BJ (cell line): ENCODE data around the gene MEF2D. TPM values are rescaled to one million over a fixed set of nuclear protein-coding genes. Genes with fewer than 3 reads are reported as not detected.
A peak's percentile ranks its signal among the peaks of the same experiment; 100 is the strongest.

Experiments used
- CTCF ChIA-PET: fragments of 350-600 bp; formaldehyde crosslinking; extraction: SDS; loops from one replicate; lab custom pipeline; 2021; ENCODE audit warnings: antibody characterized with exemption, inconsistent platforms; lab: Yijun Ruan, JAX
- POLR2A ChIA-PET: fragments of 300-600 bp; sonication (Branson Sonifier 250); formaldehyde crosslinking; extraction: SDS; loops from one replicate; lab custom pipeline; 2021; ENCODE audit warnings: antibody characterized with exemption; lab: Charles Lee
- DNase-seq: peaks from one replicate; pipeline ENCODE4 v3.0.0-alpha.2; 2011; ENCODE audit warnings: low read depth
- H3K27me3 ChIP-seq: 2 replicates; pipeline ENCODE4 v1.6.0; 2011; ENCODE audit warnings: low read length; ENCODE audit not compliant: control insufficient read depth, insufficient read depth
- H3K36me3 ChIP-seq: 2 replicates; pipeline ENCODE4 v1.5.1; 2011; ENCODE audit warnings: low read length; ENCODE audit not compliant: control insufficient read depth, insufficient read depth
- H3K4me3 ChIP-seq: 2 replicates; pipeline ENCODE4 v1.5.1; 2011; ENCODE audit warnings: low read depth, mild to moderate bottlenecking, control low read depth, low read length
- polyA plus RNA-seq: library from polyadenylated mRNA; depleted of rRNA; stranded (reverse); fragments of >200 nt; gene quantifications from 2 replicates; pipeline ENCODE4 v1.2.3, GENCODE V29; 2011
- TF ChIP-seq, protein P1 (sequence below): IDR thresholded peaks from 2 replicates; pipeline ENCODE4 v1.5.1; 2011; ENCODE audit warnings: low read depth, mild to moderate bottlenecking, control low read depth, inconsistent platforms, low read length, moderate library complexity; ENCODE audit not compliant: insufficient read depth

Gene MEF2D
- polyA plus RNA-seq, 1 experiment: 15.1 TPM

- TF ChIP-seq, protein P1, sequence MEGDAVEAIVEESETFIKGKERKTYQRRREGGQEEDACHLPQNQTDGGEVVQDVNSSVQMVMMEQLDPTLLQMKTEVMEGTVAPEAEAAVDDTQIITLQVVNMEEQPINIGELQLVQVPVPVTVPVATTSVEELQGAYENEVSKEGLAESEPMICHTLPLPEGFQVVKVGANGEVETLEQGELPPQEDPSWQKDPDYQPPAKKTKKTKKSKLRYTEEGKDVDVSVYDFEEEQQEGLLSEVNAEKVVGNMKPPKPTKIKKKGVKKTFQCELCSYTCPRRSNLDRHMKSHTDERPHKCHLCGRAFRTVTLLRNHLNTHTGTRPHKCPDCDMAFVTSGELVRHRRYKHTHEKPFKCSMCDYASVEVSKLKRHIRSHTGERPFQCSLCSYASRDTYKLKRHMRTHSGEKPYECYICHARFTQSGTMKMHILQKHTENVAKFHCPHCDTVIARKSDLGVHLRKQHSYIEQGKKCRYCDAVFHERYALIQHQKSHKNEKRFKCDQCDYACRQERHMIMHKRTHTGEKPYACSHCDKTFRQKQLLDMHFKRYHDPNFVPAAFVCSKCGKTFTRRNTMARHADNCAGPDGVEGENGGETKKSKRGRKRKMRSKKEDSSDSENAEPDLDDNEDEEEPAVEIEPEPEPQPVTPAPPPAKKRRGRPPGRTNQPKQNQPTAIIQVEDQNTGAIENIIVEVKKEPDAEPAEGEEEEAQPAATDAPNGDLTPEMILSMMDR: no peak
- Histone ChIP-seq H3K36me3 (no peaks in the 10 kb centered on the region), H3K27me3 (peaks cover 74% of the 10 kb centered on the region), H3K4me3 (no peak overlapping the region)
- ChIA-PET POLR2A (interaction anchor here (0.6 kb wide), 1 partner anchor 25 kb away, joined by 5 read pairs; no protein-coding TSS in a partner anchor), CTCF (interaction anchor here (0.7 to 2.1 kb wide), 3 partner anchors 12 to 36 kb away, joined by 4 to 12 read pairs (median 6); no protein-coding TSS in a partner anchor)
- no peak for DNase-seq
These were observed 78.5 kb downstream of the MEF2D start for GRCh38 chr1:156421939-156422601.

- peaks cover 69% of the 10 kb centered on the region for H3K27me3 ChIP-seq
- ChIA-PET POLR2A (interaction anchor here (0.6 kb wide), 1 partner anchor 24 kb away, joined by 5 read pairs; no protein-coding TSS in a partner anchor), CTCF (interaction anchor here (2.1 kb wide), 1 partner anchor 35 kb away, joined by 12 read pairs; no protein-coding TSS in a partner anchor)
- TF ChIP-seq, protein P1: no peak
- DNase-seq: no peak
- H3K36me3 ChIP-seq: no peaks in the 10 kb centered on the region
- H3K4me3 ChIP-seq: no peak overlapping the region; the same call in 1 of the 2 replicates
These were observed 79.3 kb downstream of the MEF2D start for GRCh38 chr1:156421062-156421938.

DNA sequence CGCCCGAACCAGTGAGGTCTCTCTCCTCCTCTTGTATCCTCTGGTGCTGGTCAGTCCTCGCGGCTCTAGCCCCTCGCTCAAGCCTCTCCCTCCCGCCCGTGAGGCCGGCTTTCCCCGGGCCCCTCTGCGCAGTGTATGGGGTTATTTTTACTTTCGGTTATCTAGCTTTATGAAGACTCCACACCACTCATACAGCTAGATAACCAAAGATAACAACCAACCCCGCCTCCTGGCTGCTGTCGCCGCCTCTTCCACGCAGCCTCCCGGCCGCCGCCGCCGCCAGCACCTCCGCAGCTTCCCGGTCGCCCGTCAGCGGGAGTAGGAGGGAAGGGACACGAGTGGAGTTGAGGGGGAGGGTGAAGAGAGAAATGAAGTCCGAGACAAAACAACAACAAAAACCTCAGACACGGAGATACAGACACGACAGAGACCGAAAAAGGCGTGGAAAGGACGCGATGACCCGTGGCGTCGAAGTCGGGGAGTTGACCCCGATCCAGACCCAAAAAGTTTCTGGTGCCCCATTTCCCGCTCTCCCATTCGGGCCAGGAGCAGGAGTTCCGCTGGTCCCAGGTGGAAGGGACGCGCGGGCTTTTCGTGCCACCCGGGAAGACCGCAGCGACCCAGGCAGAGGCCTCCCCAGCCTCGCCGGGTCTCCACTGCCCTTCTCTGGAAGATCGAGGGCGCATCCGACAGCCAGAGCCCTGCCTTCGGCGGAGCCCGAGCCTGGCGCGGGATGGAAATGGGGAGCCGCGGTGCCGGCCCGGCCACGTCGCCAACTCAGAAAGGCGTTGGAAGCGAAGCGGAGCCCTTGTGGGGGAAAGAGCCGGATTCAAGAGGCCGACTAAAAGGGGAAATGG, 80.1 kb downstream of the MEF2D start:
- no peak for DNase-seq
- ChIA-PET CTCF (interaction anchor here (0.8 to 2.3 kb wide), 6 partner anchors 9 to 654 kb away, joined by 3 to 13 read pairs (median 6); no protein-coding TSS in a partner anchor), POLR2A (no interaction called here)
- H3K36me3 ChIP-seq: no peaks in the 10 kb centered on the region
- H3K4me3 ChIP-seq: no peak overlapping the region
- TF ChIP-seq, protein P1: no peak
- peaks cover 65% of the 10 kb centered on the region for H3K27me3 ChIP-seq

- no peak for DNase-seq
- Histone ChIP-seq H3K36me3 (no peaks in the 10 kb centered on the region), H3K4me3 (no peak overlapping the region), H3K27me3 (peaks cover 61% of the 10 kb centered on the region)
- POLR2A ChIA-PET: interaction anchor here (0.6 kb wide), 1 partner anchor 79 kb away, joined by 4 read pairs; no protein-coding TSS in a partner anchor
- TF ChIP-seq, protein P1: 0 out of 2 replicates have a peak, but pooled peaks have one; percentile 2
- CTCF ChIA-PET: interaction anchor here (0.9 to 2.3 kb wide), 5 partner anchors 9 to 34 kb away, joined by 3 to 13 read pairs (median 7); no protein-coding TSS in a partner anchor
These were observed 80.7 kb downstream of the MEF2D start for GRCh38 chr1:156419854-156420204.
